ENCODE measurements around the gene UPP1. TPM values are rescaled to one million over a fixed set of nuclear protein-coding genes. Genes with fewer than 3 reads are reported as not detected.

Gene UPP1
- total and polyA plus RNA-seq, 3 experiments from 2014 or later, result 92.3 to 106 (median 93.1) TPM

GRCh38 chr7:48048113-48048512 is 41.0 kb upstream of the UPP1 start:
- H3K4me3 Mint-ChIP-seq, result no peak overlapping the region
- DNase-seq, result no peak
- Histone ChIP-seq H3K4me3 (ENCODE audit: low read length) (no peak overlapping the region), H3K27me3 (ENCODE audit: insufficient read depth, low read length, poor library complexity, severe bottlenecking) (no peaks in the 10 kb centered on the region), H3K4me1 (ENCODE audit: insufficient read depth, low read length) (peaks cover 26% of the 10 kb centered on the region), H3K36me3 (ENCODE audit: insufficient read depth, low read length) (no peaks in the 10 kb centered on the region), H3K9me3 (ENCODE audit: low read length) (no peaks in the 10 kb centered on the region), H3K27ac (ENCODE audit: low read depth, low read length) (no peak overlapping the region)
- CTCF ChIA-PET, result no interaction called here
- H3K4me1 Mint-ChIP-seq, result peaks cover 30 to 39% (median 37%) of the 10 kb centered on the region in 3 donors
- H3K9me3 Mint-ChIP-seq, result no peaks in the 10 kb centered on the region
- peaks cover 0 to 1% of the 10 kb centered on the region in 2 donors for H3K27me3 Mint-ChIP-seq
- H3K27ac Mint-ChIP-seq, result peak overlapping the region in 1 of 8 donors; percentile 34
- no peaks in the 10 kb centered on the region for H3K36me3 Mint-ChIP-seq
- POLR2A ChIA-PET, result interaction anchor here (0.7 kb wide), 1 partner anchor 12 kb away, joined by 3 read pairs; no protein-coding TSS in a partner anchor

GRCh38 chr7:48049850-48050249 is 39.2 kb upstream of the UPP1 start:
- no peaks in the 10 kb centered on the region for H3K36me3 Mint-ChIP-seq

GRCh38 chr7:48052748-48053147 is 36.3 kb upstream of the UPP1 start:
- CTCF ChIA-PET, result interaction anchor here (1.3 kb wide), 1 partner anchor 61 kb away, joined by 4 read pairs; no protein-coding TSS in a partner anchor
- H3K4me3 Mint-ChIP-seq, result no peak overlapping the region
- Histone ChIP-seq H3K9me3 (ENCODE audit: low read length) (no peaks in the 10 kb centered on the region), H3K36me3 (ENCODE audit: insufficient read depth, low read length) (no peaks in the 10 kb centered on the region), H3K27ac (ENCODE audit: low read depth, low read length) (no peak overlapping the region), H3K4me1 (ENCODE audit: insufficient read depth, low read length) (no peaks in the 10 kb centered on the region), H3K27me3 (ENCODE audit: insufficient read depth, low read length, poor library complexity, severe bottlenecking) (no peaks in the 10 kb centered on the region), H3K4me3 (ENCODE audit: low read length) (no peak overlapping the region)
- peaks cover 0 to 9% (median 4%) of the 10 kb centered on the region in 5 donors for H3K9me3 Mint-ChIP-seq
- H3K4me1 Mint-ChIP-seq, result peaks cover 0 to 14% (median 4%) of the 10 kb centered on the region in 3 donors
- peaks cover 0 to 3% of the 10 kb centered on the region in 2 donors for H3K27me3 Mint-ChIP-seq
- DNase-seq, result no peak
- no peak overlapping the region for H3K27ac Mint-ChIP-seq
- peaks cover 0 to 6% (median 2%) of the 10 kb centered on the region in 3 donors for H3K36me3 Mint-ChIP-seq
- POLR2A ChIA-PET, result no interaction called here

More at GRCh38 chr7:48049850-48050249, 39.2 kb upstream of the UPP1 start:
- Mint-ChIP-seq H3K27ac (peak overlapping the region in 3 of 8 donors; percentile 14 to 90 (median 48)), H3K9me3 (no peaks in the 10 kb centered on the region), H3K27me3 (peaks cover 0 to 1% of the 10 kb centered on the region in 2 donors), H3K4me3 (no peak overlapping the region), H3K4me1 (peaks cover 23 to 31% (median 27%) of the 10 kb centered on the region in 3 donors)
- DNase-seq, result no peak
- no peak overlapping the region for H3K4me3 ChIP-seq (ENCODE audit: low read length)
- H3K27ac ChIP-seq (ENCODE audit: low read depth, low read length), result no peak overlapping the region
- H3K36me3 ChIP-seq (ENCODE audit: insufficient read depth, low read length), result no peaks in the 10 kb centered on the region
- ChIA-PET CTCF (no interaction called here), POLR2A (no interaction called here)
- H3K9me3 ChIP-seq (ENCODE audit: low read length), result no peaks in the 10 kb centered on the region
- H3K4me1 ChIP-seq (ENCODE audit: insufficient read depth, low read length), result peaks cover 24% of the 10 kb centered on the region
- no peaks in the 10 kb centered on the region for H3K27me3 ChIP-seq (ENCODE audit: insufficient read depth, low read length, poor library complexity, severe bottlenecking)

GRCh38 chr7:48053736-48054135 is 35.3 kb upstream of the UPP1 start:
- peak overlapping the region in 1 of 8 donors; percentile 87 for H3K27ac Mint-ChIP-seq
- DNase-seq, result no peak
- no peak overlapping the region for H3K27ac ChIP-seq (ENCODE audit: low read depth, low read length)
- H3K4me3 Mint-ChIP-seq, result no peak overlapping the region
- peaks cover 0 to 10% (median 4%) of the 10 kb centered on the region in 5 donors for H3K9me3 Mint-ChIP-seq
- no peaks in the 10 kb centered on the region for H3K9me3 ChIP-seq (ENCODE audit: low read length)
- no peaks in the 10 kb centered on the region for H3K36me3 ChIP-seq (ENCODE audit: insufficient read depth, low read length)
- H3K36me3 Mint-ChIP-seq, result peaks cover 0 to 14% (median 2%) of the 10 kb centered on the region in 3 donors
- no peak overlapping the region for H3K4me3 ChIP-seq (ENCODE audit: low read length)
- ChIA-PET CTCF (interaction anchor here (1.3 kb wide), 1 partner anchor 62 kb away, joined by 4 read pairs; no protein-coding TSS in a partner anchor), POLR2A (no interaction called here)
- no peaks in the 10 kb centered on the region for H3K4me1 ChIP-seq (ENCODE audit: insufficient read depth, low read length)
- no peaks in the 10 kb centered on the region for H3K27me3 ChIP-seq (ENCODE audit: insufficient read depth, low read length, poor library complexity, severe bottlenecking)
- H3K27me3 Mint-ChIP-seq, result peaks cover 0 to 3% of the 10 kb centered on the region in 2 donors
- peaks cover 0 to 14% (median 4%) of the 10 kb centered on the region in 3 donors for H3K4me1 Mint-ChIP-seq

GRCh38 chr7:48058990-48059389 is 30.1 kb upstream of the UPP1 start:
- Mint-ChIP-seq H3K9me3 (peaks cover 2 to 14% (median 7%) of the 10 kb centered on the region in 5 donors), H3K36me3 (peaks cover 0 to 24% (median 5%) of the 10 kb centered on the region in 3 donors), H3K4me3 (no peak overlapping the region), H3K27ac (no peak overlapping the region), H3K4me1 (peaks cover 0 to 7% (median 0%) of the 10 kb centered on the region in 3 donors), H3K27me3 (peaks cover 5 to 9% of the 10 kb centered on the region in 2 donors)
- POLR2A ChIA-PET, result no interaction called here
- Histone ChIP-seq H3K36me3 (ENCODE audit: insufficient read depth, low read length) (no peaks in the 10 kb centered on the region), H3K27me3 (ENCODE audit: insufficient read depth, low read length, poor library complexity, severe bottlenecking) (no peaks in the 10 kb centered on the region), H3K9me3 (ENCODE audit: low read length) (no peaks in the 10 kb centered on the region), H3K4me3 (ENCODE audit: low read length) (no peak overlapping the region), H3K4me1 (ENCODE audit: insufficient read depth, low read length) (no peaks in the 10 kb centered on the region), H3K27ac (ENCODE audit: low read depth, low read length) (no peak overlapping the region)
- CTCF ChIA-PET, result no interaction called here
- DNase-seq, result no peak

GRCh38 chr7:48059706-48060105 is 29.4 kb upstream of the UPP1 start:
- no peaks in the 10 kb centered on the region for H3K4me1 ChIP-seq (ENCODE audit: insufficient read depth, low read length)
- no peak overlapping the region for H3K4me3 ChIP-seq (ENCODE audit: low read length)
- Mint-ChIP-seq H3K27ac (no peak overlapping the region), H3K4me3 (no peak overlapping the region), H3K9me3 (peaks cover 2 to 16% (median 7%) of the 10 kb centered on the region in 5 donors), H3K36me3 (peaks cover 0 to 24% (median 5%) of the 10 kb centered on the region in 3 donors), H3K27me3 (peaks cover 5 to 9% of the 10 kb centered on the region in 2 donors), H3K4me1 (peaks cover 0 to 7% (median 0%) of the 10 kb centered on the region in 3 donors)
- POLR2A ChIA-PET, result no interaction called here
- H3K27me3 ChIP-seq (ENCODE audit: insufficient read depth, low read length, poor library complexity, severe bottlenecking), result no peaks in the 10 kb centered on the region
- CTCF ChIA-PET, result interaction anchor here (0.9 kb wide), 1 partner anchor 68 kb away, joined by 3 read pairs; no protein-coding TSS in a partner anchor
- H3K36me3 ChIP-seq (ENCODE audit: insufficient read depth, low read length), result no peaks in the 10 kb centered on the region
- no peak for DNase-seq
- no peaks in the 10 kb centered on the region for H3K9me3 ChIP-seq (ENCODE audit: low read length)
- H3K27ac ChIP-seq (ENCODE audit: low read depth, low read length), result no peak overlapping the region

- H3K27me3 ChIP-seq (ENCODE audit: insufficient read depth, low read length, poor library complexity, severe bottlenecking), result no peaks in the 10 kb centered on the region
- POLR2A ChIA-PET, result interaction anchor here (0.5 kb wide), 1 partner anchor 12 kb away, joined by 4 read pairs; no protein-coding TSS in a partner anchor
- Mint-ChIP-seq H3K36me3 (peaks cover 0 to 10% (median 3%) of the 10 kb centered on the region in 3 donors), H3K9me3 (peaks cover 0 to 6% (median 3%) of the 10 kb centered on the region in 5 donors), H3K27ac (no peak overlapping the region), H3K4me1 (peaks cover 0 to 2% (median 0%) of the 10 kb centered on the region in 3 donors), H3K4me3 (no peak overlapping the region), H3K27me3 (peaks cover 5% of the 10 kb centered on the region in 2 donors)
- CTCF ChIA-PET, result no interaction called here
- no peaks in the 10 kb centered on the region for H3K4me1 ChIP-seq (ENCODE audit: insufficient read depth, low read length)
- no peak for DNase-seq
- H3K36me3 ChIP-seq (ENCODE audit: insufficient read depth, low read length), result no peaks in the 10 kb centered on the region
- no peak overlapping the region for H3K27ac ChIP-seq (ENCODE audit: low read depth, low read length)
- H3K9me3 ChIP-seq (ENCODE audit: low read length), result no peaks in the 10 kb centered on the region
- H3K4me3 ChIP-seq (ENCODE audit: low read length), result no peak overlapping the region
These were observed 25.1 kb upstream of the UPP1 start for GRCh38 chr7:48063985-48064384.

GRCh38 chr7:48067475-48067874 is 21.6 kb upstream of the UPP1 start:
- Histone ChIP-seq H3K9me3 (ENCODE audit: low read length) (no peaks in the 10 kb centered on the region), H3K4me3 (ENCODE audit: low read length) (no peak overlapping the region), H3K27ac (ENCODE audit: low read depth, low read length) (no peak overlapping the region), H3K36me3 (ENCODE audit: insufficient read depth, low read length) (no peaks in the 10 kb centered on the region), H3K27me3 (ENCODE audit: insufficient read depth, low read length, poor library complexity, severe bottlenecking) (no peaks in the 10 kb centered on the region), H3K4me1 (ENCODE audit: insufficient read depth, low read length) (no peaks in the 10 kb centered on the region)
- Mint-ChIP-seq H3K27ac (no peak overlapping the region), H3K4me1 (no peaks in the 10 kb centered on the region), H3K9me3 (peaks cover 0 to 8% (median 5%) of the 10 kb centered on the region in 5 donors), H3K36me3 (peaks cover 0 to 12% (median 3%) of the 10 kb centered on the region in 3 donors), H3K4me3 (no peak overlapping the region), H3K27me3 (peaks cover 0 to 3% of the 10 kb centered on the region in 2 donors)
- ChIA-PET POLR2A (no interaction called here), CTCF (no interaction called here)
- no peak for DNase-seq
